GM18870 (cell line): ENCODE data around the gene PDCD1LG2.
"Not testable (repeated sequence)": the region's sequence is repeated elsewhere in the genome, so short reads cannot be mapped to it uniquely, and the experiment has no call there.

Experiments used
- ATAC-seq: cut with Tn5 transposase; IDR thresholded peaks from one replicate; pipeline ENCODE4 v1.9.1; 2021; ENCODE audit warnings: moderate library complexity; ENCODE audit not compliant: unreplicated experiment

The PDCD1LG2 gene

GRCh38 chr9:5510360-5510931 lies at the start of gene PDCD1LG2:
Gene PDCD1LG2, plus strand, starts transcription at chr9:5510531. Its CDS starts 12,016 bp downstream, at chr9:5522547.
- peak; percentile 66 for ATAC-seq

GRCh38 chr9:5464831-5465330 lies 45.5 kb upstream of the PDCD1LG2 start:
- not testable (repeated sequence) for ATAC-seq

- no peak for ATAC-seq
Measured at GRCh38 chr9:5466005-5466404, 44.3 kb upstream of the PDCD1LG2 start.

- no peak for ATAC-seq
Measured at GRCh38 chr9:5466766-5467165, 43.6 kb upstream of the PDCD1LG2 start.

- no peak for ATAC-seq
Measured at GRCh38 chr9:5468850-5469249, 41.5 kb upstream of the PDCD1LG2 start.

- no peak for ATAC-seq
Measured at GRCh38 chr9:5470122-5470521, 40.2 kb upstream of the PDCD1LG2 start.

GRCh38 chr9:5470816-5471215 lies 39.5 kb upstream of the PDCD1LG2 start:
- no peak for ATAC-seq

GRCh38 chr9:5475611-5476010 lies 34.7 kb upstream of the PDCD1LG2 start:
- ATAC-seq: not testable (repeated sequence)

GRCh38 chr9:5478206-5478605 lies 32.1 kb upstream of the PDCD1LG2 start:
- ATAC-seq: no peak

- no peak for ATAC-seq
Measured at GRCh38 chr9:5479994-5480694, 30.2 kb upstream of the PDCD1LG2 start.

GRCh38 chr9:5480919-5481318 lies 29.4 kb upstream of the PDCD1LG2 start:
- ATAC-seq: no peak

- no peak for ATAC-seq
Measured at GRCh38 chr9:5481322-5482040, 28.9 kb upstream of the PDCD1LG2 start.

- ATAC-seq: no peak
Measured at GRCh38 chr9:5482194-5482593, 28.1 kb upstream of the PDCD1LG2 start.

- no peak for ATAC-seq
Measured at GRCh38 chr9:5483306-5483705, 27.0 kb upstream of the PDCD1LG2 start.

GRCh38 chr9:5485378-5486085 lies 24.8 kb upstream of the PDCD1LG2 start:
- no peak for ATAC-seq

- no peak for ATAC-seq
Measured at GRCh38 chr9:5486988-5487387, 23.3 kb upstream of the PDCD1LG2 start.

- no peak for ATAC-seq
Measured at GRCh38 chr9:5488221-5489008, 21.9 kb upstream of the PDCD1LG2 start.

- ATAC-seq: no peak
Measured at GRCh38 chr9:5489630-5490490, 20.5 kb upstream of the PDCD1LG2 start.

GRCh38 chr9:5492965-5493678 lies 17.2 kb upstream of the PDCD1LG2 start:
- no peak for ATAC-seq
